ENCODE measurements around the gene LRRC18.

Gene LRRC18

GRCh38 chr10:48872234-48872633 is 67.4 kb downstream of the LRRC18 start:
- no peak for DNase-seq (ENCODE audit: low read depth, low spot score)
- TF ChIP-seq EZH2 (IDR thresholded peaks at IDR 0.05) (no peak), FOXP2 (optimal IDR thresholded peaks at IDR 0.05; ENCODE audit: control extremely low read depth, extremely low read length, insufficient read depth) (no peak), POLR2AphosphoS5 (IDR thresholded peaks at IDR 0.05; ENCODE audit: borderline replicate concordance, low read depth, low read length) (no peak)
- Histone ChIP-seq H3K4me3 (no peak overlapping the region), H3K9ac (ENCODE audit: insufficient read length) (no peak overlapping the region), H3K36me3 (ENCODE audit: insufficient read depth, low read length) (no peaks in the 10 kb centered on the region), H3K9me3 (ENCODE audit: low read depth, low read length) (no peaks in the 10 kb centered on the region), H3K27ac (no peak overlapping the region)

All from SK-N-MC (cell line).